HFFc6 (cell line): ENCODE measurements around the gene DNAJC24. TPM values are rescaled to one million over a fixed set of nuclear protein-coding genes. Genes with fewer than 3 reads are reported as not detected.

Source experiments
- DNase-seq: peaks from one replicate; pipeline ENCODE4 v3.0.0-alpha.2; 2018
- H3K27ac Mint-ChIP-seq: 2 replicates; pipeline ENCODE4 v1.8.0; 2020; ENCODE audit warnings: mild to moderate bottlenecking, mixed read lengths
- H3K27me3 Mint-ChIP-seq: 2 replicates; pipeline ENCODE4 v1.8.0; 2021; ENCODE audit warnings: mild to moderate bottlenecking, moderate library complexity, mixed read lengths; ENCODE audit not compliant: insufficient read depth
- H3K36me3 Mint-ChIP-seq: 2 replicates; pipeline ENCODE4 v1.8.0; 2021; ENCODE audit warnings: low read depth, mixed read lengths
- H3K4me1 Mint-ChIP-seq: 2 replicates; pipeline ENCODE4 v1.8.0; 2020; ENCODE audit warnings: low read depth, mixed read lengths
- H3K4me3 Mint-ChIP-seq: 2 replicates; pipeline ENCODE4 v1.8.0; 2020; ENCODE audit warnings: mild to moderate bottlenecking, moderate library complexity, mixed read lengths
- H3K9me3 Mint-ChIP-seq: 2 replicates; pipeline ENCODE4 v1.8.0; 2020; ENCODE audit warnings: mild to moderate bottlenecking, mixed read lengths
- CTCF ChIP-seq: fragments of 200-600 bp; sonication (generic); IDR thresholded peaks from 2 replicates; pipeline ENCODE4 v1.5.0; 2021; ENCODE audit warnings: antibody characterized with exemption, mild to moderate bottlenecking
- total RNA-seq, 6 experiments: library from RNA; stranded (reverse); fragmentation: NEBNext Ultra II Directional; extraction: Animal tissue kit (Norgen Biotek cat#: 25700); gene quantifications; 2 replicates in 1 of 6; 3 replicates in 5 of 6; pipeline ENCODE4 v1.2.3, GENCODE V29; 2021

DNAJC24 gene
- total RNA-seq, 6 experiments from 2014 or later = 15.7 to 19.9 (median 17.6) TPM

- TF ChIP-seq CTCF = no peak
Measured at GRCh38 chr11:31414338-31414737, 44.7 kb downstream of the DNAJC24 start.

GRCh38 chr11:31415435-31415834 is 45.8 kb downstream of the DNAJC24 start:
- peaks cover 23% of the 10 kb centered on the region for H3K4me1 Mint-ChIP-seq
- H3K4me3 Mint-ChIP-seq = no peak overlapping the region
- peaks cover 5% of the 10 kb centered on the region for H3K9me3 Mint-ChIP-seq
- no peak overlapping the region for H3K27ac Mint-ChIP-seq
- H3K36me3 Mint-ChIP-seq = peaks cover 23% of the 10 kb centered on the region
- no peak for DNase-seq
- H3K27me3 Mint-ChIP-seq = no peaks in the 10 kb centered on the region
- no peak for TF ChIP-seq CTCF

More at GRCh38 chr11:31414338-31414737, 44.7 kb downstream of the DNAJC24 start:
- peaks cover 18% of the 10 kb centered on the region for H3K4me1 Mint-ChIP-seq
- no peak overlapping the region for H3K27ac Mint-ChIP-seq
- no peak overlapping the region for H3K4me3 Mint-ChIP-seq
- no peak for DNase-seq
- peaks cover 26% of the 10 kb centered on the region for H3K36me3 Mint-ChIP-seq
- H3K9me3 Mint-ChIP-seq = peaks cover 5% of the 10 kb centered on the region
- no peaks in the 10 kb centered on the region for H3K27me3 Mint-ChIP-seq

- no peak for TF ChIP-seq CTCF
- no peaks in the 10 kb centered on the region for H3K9me3 Mint-ChIP-seq
- no peak overlapping the region for H3K4me3 Mint-ChIP-seq
- H3K27me3 Mint-ChIP-seq = no peaks in the 10 kb centered on the region
- peaks cover 11% of the 10 kb centered on the region for H3K36me3 Mint-ChIP-seq
- no peak overlapping the region for H3K27ac Mint-ChIP-seq
- H3K4me1 Mint-ChIP-seq = peaks cover 22% of the 10 kb centered on the region
- DNase-seq = no peak
Measured at GRCh38 chr11:31417357-31417756, 47.7 kb downstream of the DNAJC24 start.

- Mint-ChIP-seq H3K27ac (no peak overlapping the region), H3K4me3 (no peak overlapping the region), H3K27me3 (no peaks in the 10 kb centered on the region), H3K4me1 (peaks cover 17% of the 10 kb centered on the region), H3K36me3 (peaks cover 11% of the 10 kb centered on the region), H3K9me3 (no peaks in the 10 kb centered on the region)
- TF ChIP-seq CTCF = no peak
- DNase-seq = no peak
Measured at GRCh38 chr11:31417816-31418215, 48.2 kb downstream of the DNAJC24 start.

- H3K27me3 Mint-ChIP-seq = no peaks in the 10 kb centered on the region
- peaks cover 13% of the 10 kb centered on the region for H3K4me1 Mint-ChIP-seq
- H3K36me3 Mint-ChIP-seq = peaks cover 11% of the 10 kb centered on the region
- no peak for DNase-seq
- H3K27ac Mint-ChIP-seq = no peak overlapping the region
- H3K4me3 Mint-ChIP-seq = no peak overlapping the region
- H3K9me3 Mint-ChIP-seq = no peaks in the 10 kb centered on the region
- TF ChIP-seq CTCF = no peak
Measured at GRCh38 chr11:31419138-31419537, 49.5 kb downstream of the DNAJC24 start.

- no peak for TF ChIP-seq CTCF
- H3K4me1 Mint-ChIP-seq = peaks cover 8% of the 10 kb centered on the region
- no peaks in the 10 kb centered on the region for H3K27me3 Mint-ChIP-seq
Measured at GRCh38 chr11:31419669-31420068, 50.0 kb downstream of the DNAJC24 start.

More at GRCh38 chr11:31419669-31420068, 50.0 kb downstream of the DNAJC24 start:
- H3K4me3 Mint-ChIP-seq = no peak overlapping the region
- DNase-seq = no peak
- H3K36me3 Mint-ChIP-seq = peaks cover 7% of the 10 kb centered on the region
- no peaks in the 10 kb centered on the region for H3K9me3 Mint-ChIP-seq
- H3K27ac Mint-ChIP-seq = no peak overlapping the region
